Activated T-cell treated with anti-CD3 and anti-CD28 coated beads, Interleukin-2, amount 50 U/mL, for 4 hours (primary cell): ENCODE measurements around the gene SETBP1. TPM values are rescaled to one million over a fixed set of nuclear protein-coding genes. Genes with fewer than 3 reads are reported as not detected.
A peak's percentile ranks its signal among the peaks of the same experiment; 100 is the strongest.

ENCODE experiments used
- ATAC-seq, 2 donors: fragments of 200-7000 bp; cut with Tn5 transposase; one replicate each; pipeline ENCODE4 v1.10.0; 2021
- DNase-seq: peaks from one replicate; pipeline ENCODE4 v3.0.0-alpha.2; 2020
- H3K27me3 Mint-ChIP-seq: one replicate; pipeline ENCODE4 v1.8.0; 2021; ENCODE audit warnings: low read depth, mixed read lengths
- H3K36me3 Mint-ChIP-seq: one replicate; pipeline ENCODE4 v1.8.0; 2022; ENCODE audit warnings: mixed read lengths; ENCODE audit not compliant: insufficient read depth
- H3K4me1 Mint-ChIP-seq: one replicate; pipeline ENCODE4 v1.8.0; 2021; ENCODE audit warnings: low read depth, mixed read lengths
- H3K4me3 Mint-ChIP-seq: one replicate; pipeline ENCODE4 v1.8.0; 2021; ENCODE audit warnings: mild to moderate bottlenecking, moderate library complexity, mixed read lengths
- H3K9me3 Mint-ChIP-seq: one replicate; pipeline ENCODE4 v1.8.0; 2021; ENCODE audit warnings: mixed read lengths
- total RNA-seq, 3 donors: library from RNA; stranded (reverse); gene quantifications; one replicate each; pipeline ENCODE4 v1.2.1, GENCODE V29; 2021

The SETBP1 gene
- total RNA-seq, 3 donors from 2014 or later: 6.2 to 9.2 (median 7.6) TPM

DNA sequence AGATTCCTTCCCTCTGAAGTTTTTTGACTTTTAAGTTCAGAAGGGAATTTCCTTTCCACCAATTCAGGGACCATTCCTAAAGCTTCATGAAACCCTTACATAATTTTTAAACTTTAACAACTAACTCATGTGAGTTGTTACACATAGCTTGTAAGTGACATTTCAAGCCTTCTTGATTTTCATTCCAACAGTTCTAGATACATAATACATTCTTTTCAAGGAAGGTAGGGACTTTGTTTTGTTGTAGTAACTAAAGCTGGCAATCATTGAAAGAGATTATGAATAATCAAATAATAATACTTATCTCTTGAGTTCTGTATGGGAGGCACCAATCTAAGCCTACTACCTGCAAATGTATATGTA lies 45.4 kb downstream of the SETBP1 start:
- H3K4me3 Mint-ChIP-seq: peak overlapping the region; percentile 43
- no peaks in the 10 kb centered on the region for H3K9me3 Mint-ChIP-seq
- no peaks in the 10 kb centered on the region for H3K36me3 Mint-ChIP-seq
- peaks cover 90% of the 10 kb centered on the region for H3K4me1 Mint-ChIP-seq
- DNase-seq: no peak
- no peak for ATAC-seq
- H3K27me3 Mint-ChIP-seq: no peaks in the 10 kb centered on the region

DNA sequence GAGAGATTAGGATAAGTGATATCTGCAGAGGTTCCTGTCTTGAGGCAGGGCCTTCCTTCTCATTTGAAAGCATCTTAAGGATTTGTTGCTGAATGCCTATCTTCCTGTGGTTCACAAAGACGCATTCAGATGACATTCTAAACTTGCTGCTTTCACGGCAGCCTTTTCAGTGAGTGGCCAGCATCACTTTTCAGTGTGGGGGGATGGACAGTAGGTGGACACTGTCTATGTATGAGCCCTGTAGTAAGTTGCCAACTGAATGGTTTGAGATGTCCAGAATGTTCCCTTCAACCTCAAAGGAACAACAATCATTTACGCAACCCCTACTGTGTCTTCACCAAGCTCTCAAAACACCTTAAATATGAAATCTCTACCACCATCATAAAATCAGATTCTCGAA lies 46.6 kb downstream of the SETBP1 start:
- Mint-ChIP-seq H3K4me1 (peaks cover 93% of the 10 kb centered on the region), H3K4me3 (no peak overlapping the region), H3K36me3 (no peaks in the 10 kb centered on the region), H3K9me3 (no peaks in the 10 kb centered on the region), H3K27me3 (no peaks in the 10 kb centered on the region)
- no peak for DNase-seq
- ATAC-seq: no peak

DNA sequence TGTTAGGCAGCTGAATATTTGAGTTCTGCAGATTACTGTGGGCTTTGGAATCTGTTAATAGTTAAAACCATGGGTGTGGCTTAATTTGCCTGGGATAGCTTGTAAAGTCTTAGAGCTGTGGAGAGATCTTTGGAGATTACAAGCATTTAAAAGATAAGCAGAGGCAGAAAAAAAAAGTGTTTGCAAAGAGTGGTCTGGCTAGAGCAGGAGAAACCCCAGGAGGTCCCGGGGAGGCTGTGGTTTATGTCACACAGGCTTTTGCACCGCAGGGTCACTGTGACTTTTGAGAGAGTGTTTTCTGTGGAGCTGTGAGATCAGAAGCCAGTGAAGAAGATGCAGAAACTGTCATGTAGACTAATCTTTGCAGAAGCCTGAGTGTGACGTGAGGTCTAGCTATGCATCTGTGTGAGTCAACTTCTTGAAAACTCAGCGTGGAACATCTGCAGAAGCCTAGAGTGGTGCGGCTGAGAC lies 49.0 kb downstream of the SETBP1 start:
- H3K4me3 Mint-ChIP-seq: no peak overlapping the region
- DNase-seq: peak; percentile 13
- no peaks in the 10 kb centered on the region for H3K27me3 Mint-ChIP-seq
- H3K4me1 Mint-ChIP-seq: peaks cover 86% of the 10 kb centered on the region
- no peaks in the 10 kb centered on the region for H3K9me3 Mint-ChIP-seq
- ATAC-seq: peak; percentile 63 to 67
- no peaks in the 10 kb centered on the region for H3K36me3 Mint-ChIP-seq

DNA sequence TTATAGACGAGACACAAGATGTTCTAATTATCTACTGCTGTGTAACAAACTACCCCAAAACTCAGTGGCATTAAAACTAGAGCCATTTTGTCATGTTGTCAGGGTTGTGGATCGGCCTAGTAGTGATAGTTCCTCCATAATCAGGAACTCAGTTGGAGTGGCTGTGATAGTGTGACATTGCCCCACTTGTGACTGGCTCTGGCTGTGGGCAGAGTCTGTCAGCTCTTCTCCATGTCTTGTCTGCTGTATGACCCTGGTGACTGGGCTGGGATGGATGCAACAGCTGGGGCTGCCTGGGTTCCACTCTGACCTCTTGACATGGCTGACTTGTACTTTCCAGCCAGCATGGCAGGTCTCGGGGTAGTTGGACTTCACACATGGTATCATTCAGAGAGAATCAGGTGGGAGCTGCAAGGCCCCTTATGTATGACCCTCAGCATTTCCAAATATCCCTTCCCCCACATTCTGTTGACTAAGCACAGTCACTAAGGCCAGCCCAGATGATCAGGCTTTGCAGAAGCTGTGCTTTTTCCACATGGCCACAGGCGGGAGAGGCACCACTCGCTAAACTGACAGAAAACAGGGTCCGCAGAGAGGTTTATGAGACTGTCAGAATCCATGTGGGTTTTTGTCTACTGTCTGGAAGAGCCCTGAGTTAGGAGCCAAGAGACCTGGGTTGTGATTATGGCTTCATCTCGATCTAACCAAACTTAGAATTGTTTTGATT lies 50.3 kb downstream of the SETBP1 start:
- H3K4me3 Mint-ChIP-seq: no peak overlapping the region
- DNase-seq (no peak), ATAC-seq (no peak)
- H3K36me3 Mint-ChIP-seq: no peaks in the 10 kb centered on the region
- H3K27me3 Mint-ChIP-seq: no peaks in the 10 kb centered on the region
- peaks cover 73% of the 10 kb centered on the region for H3K4me1 Mint-ChIP-seq
- H3K9me3 Mint-ChIP-seq: no peaks in the 10 kb centered on the region

DNA sequence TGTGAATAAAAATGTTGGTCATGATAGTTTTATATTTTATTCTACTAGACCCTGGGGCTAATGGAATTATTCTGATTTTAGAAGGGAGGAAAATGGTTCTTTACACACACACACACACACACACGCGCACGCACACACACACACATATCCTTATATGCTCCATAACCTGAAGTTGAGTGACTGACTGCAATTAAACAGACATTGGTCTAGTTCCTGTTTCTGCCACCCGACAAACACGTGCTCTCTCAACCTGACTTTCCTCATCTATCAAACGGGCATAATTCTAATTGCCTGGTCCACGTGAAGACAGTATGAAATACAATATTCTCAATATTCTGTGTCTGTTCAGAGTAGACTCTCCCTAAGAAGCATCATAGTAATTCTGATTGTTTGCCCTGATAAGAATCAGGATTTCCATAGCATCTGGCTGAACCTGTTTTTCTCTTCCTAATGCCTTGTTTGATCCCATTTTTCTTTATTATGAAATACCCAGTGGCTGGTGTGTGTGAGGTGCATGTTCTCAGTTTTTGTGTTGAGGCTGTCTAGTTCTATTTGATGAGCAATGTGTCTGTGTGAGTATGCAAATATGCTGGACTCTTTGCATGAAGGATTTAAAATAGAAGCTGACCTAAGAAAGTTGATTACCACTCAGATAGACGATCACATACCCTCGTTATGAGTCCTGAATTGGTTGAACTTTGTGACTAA lies 51.0 kb downstream of the SETBP1 start:
- peaks cover 65% of the 10 kb centered on the region for H3K4me1 Mint-ChIP-seq
- H3K4me3 Mint-ChIP-seq: no peak overlapping the region
- H3K9me3 Mint-ChIP-seq: no peaks in the 10 kb centered on the region
- no peak for DNase-seq
- H3K27me3 Mint-ChIP-seq: no peaks in the 10 kb centered on the region
- no peak for ATAC-seq
- H3K36me3 Mint-ChIP-seq: no peaks in the 10 kb centered on the region

DNA sequence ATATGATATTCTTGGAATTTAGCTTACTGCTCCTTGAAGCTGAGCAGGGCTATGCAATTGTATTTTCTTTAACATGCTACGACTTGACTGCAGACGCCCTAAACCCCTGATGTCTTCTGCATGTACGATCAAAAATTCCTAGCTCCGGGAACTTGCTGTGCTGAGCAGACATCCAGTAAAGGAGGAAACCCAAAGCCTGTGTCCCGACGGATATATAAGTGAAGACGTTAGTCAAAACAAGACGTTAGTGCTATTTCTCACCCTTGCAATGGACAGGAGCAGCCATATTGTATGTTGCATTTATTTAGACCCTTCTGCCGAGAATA lies 51.5 kb downstream of the SETBP1 start:
- Mint-ChIP-seq H3K4me3 (no peak overlapping the region), H3K36me3 (no peaks in the 10 kb centered on the region), H3K27me3 (no peaks in the 10 kb centered on the region), H3K4me1 (peaks cover 60% of the 10 kb centered on the region), H3K9me3 (no peaks in the 10 kb centered on the region)
- no peak for DNase-seq
- no peak for ATAC-seq

DNA sequence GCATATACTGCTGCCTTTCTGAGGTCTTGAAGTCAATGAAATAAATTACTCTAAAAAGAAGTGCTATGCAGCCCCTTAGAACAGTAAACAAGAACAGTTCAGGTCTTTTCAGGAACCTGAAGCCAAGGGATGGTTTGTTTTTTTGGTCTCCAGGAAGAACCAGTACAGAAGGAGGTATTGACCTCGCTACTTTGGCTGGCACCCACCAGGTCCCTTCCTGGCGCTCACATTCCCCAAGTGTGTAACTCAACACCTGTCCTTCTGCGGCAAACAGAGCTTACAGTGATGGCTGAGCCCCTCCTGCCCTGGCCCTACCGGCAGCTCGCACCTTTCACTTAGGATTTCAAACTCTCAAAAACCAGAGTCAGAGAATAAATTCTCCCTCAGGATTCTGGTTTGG lies 51.9 kb downstream of the SETBP1 start:
- Mint-ChIP-seq H3K27me3 (no peaks in the 10 kb centered on the region), H3K9me3 (no peaks in the 10 kb centered on the region), H3K4me1 (peaks cover 56% of the 10 kb centered on the region), H3K36me3 (no peaks in the 10 kb centered on the region), H3K4me3 (no peak overlapping the region)
- ATAC-seq (no peak), DNase-seq (no peak)

DNA sequence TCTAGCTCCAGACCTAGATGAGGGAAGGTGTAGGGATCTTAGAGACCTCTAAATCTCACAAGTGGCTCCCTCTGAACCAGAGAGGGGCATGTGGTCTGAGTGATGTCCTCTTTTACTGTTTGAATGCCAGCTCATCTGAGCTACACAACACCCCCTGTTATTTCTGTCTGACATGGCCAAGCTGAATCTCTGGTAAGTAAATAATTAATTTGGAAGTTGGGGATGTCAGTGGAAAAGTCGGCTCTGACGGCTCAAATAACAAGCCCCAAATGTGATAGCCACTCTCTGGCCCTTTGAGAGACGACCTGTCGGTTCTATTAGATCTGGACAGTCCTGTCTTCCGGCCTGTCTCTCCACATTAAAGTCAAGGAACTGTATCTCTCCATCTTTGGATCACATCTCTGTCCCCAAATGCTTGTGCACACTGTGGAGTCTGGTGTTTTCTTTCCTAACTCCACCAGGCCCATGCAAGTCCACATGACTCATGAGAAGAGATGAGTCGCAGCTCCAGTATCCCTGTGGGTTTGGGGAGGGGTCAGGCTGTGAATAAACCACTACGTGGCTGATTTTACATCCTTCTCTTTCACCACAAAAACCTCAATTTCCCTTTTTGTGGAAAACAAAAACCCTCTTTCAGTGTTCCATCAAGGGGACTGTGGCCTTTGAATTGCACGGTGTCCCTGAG lies 52.5 kb downstream of the SETBP1 start:
- peaks cover 52% of the 10 kb centered on the region for H3K4me1 Mint-ChIP-seq
- H3K4me3 Mint-ChIP-seq: no peak overlapping the region

DNA sequence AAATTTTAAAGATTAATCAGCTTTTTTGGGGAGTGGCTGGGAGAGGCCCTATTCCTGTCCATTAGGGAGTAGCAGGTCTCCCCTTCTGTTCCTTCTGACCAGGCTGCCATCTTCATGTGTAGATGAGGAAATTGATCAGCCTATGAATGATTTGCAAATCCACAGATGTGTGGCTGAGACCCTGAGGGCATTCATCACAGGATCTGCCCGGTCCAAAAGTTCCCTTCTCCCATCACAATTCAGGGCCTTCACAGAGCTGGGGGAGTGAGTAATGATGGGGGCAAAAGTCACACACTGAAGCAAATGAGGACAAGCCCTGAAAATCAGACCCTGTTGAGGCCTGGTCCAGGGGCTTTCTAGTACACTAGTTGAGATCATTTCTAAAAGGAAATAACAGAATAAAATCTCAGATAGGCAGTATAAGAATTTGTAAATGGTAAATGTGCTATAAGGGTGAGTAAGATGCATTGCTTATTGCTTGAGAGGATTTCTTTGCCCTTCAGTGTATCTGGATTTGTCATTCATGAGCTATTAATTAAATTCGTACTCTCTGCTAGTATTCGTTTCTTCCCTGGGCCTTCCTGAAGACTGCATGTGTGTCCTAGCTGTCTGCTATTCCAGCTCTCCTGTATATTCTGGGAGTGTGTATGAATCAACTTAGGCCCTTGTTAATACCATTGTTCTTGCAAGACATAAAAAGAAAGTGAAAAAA lies 53.2 kb downstream of the SETBP1 start:
- DNase-seq (no peak), ATAC-seq (no peak)
- Mint-ChIP-seq H3K27me3 (no peaks in the 10 kb centered on the region), H3K4me1 (peaks cover 46% of the 10 kb centered on the region), H3K36me3 (no peaks in the 10 kb centered on the region), H3K4me3 (no peak overlapping the region), H3K9me3 (no peaks in the 10 kb centered on the region)

More for the DNA sequence above, 52.5 kb downstream of the SETBP1 start:
- DNase-seq: no peak
- H3K36me3 Mint-ChIP-seq: no peaks in the 10 kb centered on the region
- peak; percentile 56 to 64 for ATAC-seq
- H3K9me3 Mint-ChIP-seq: no peaks in the 10 kb centered on the region
- no peaks in the 10 kb centered on the region for H3K27me3 Mint-ChIP-seq

DNA sequence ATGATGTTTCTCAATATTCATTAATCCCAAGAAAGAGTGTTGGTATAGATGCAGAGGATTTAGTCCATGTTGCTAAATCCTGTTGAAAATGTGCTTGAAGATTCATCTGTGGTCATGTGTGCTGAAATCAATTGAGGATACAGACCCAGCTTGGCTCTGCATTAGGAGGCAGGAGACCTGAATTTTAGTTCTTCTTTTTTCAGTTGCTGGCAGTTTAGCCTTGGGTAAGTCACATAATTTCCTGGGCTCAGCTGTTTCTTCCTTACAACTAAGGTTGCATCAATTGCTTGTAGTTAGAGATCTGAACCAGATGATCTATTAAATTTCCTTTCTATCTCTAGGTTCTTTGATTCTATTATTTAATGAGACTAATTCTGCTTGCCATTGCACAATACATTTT lies 54.4 kb downstream of the SETBP1 start:
- H3K9me3 Mint-ChIP-seq: no peaks in the 10 kb centered on the region
- no peak overlapping the region for H3K4me3 Mint-ChIP-seq
- no peaks in the 10 kb centered on the region for H3K36me3 Mint-ChIP-seq
- DNase-seq (no peak), ATAC-seq (no peak)
- no peaks in the 10 kb centered on the region for H3K27me3 Mint-ChIP-seq
- H3K4me1 Mint-ChIP-seq: peaks cover 35% of the 10 kb centered on the region

DNA sequence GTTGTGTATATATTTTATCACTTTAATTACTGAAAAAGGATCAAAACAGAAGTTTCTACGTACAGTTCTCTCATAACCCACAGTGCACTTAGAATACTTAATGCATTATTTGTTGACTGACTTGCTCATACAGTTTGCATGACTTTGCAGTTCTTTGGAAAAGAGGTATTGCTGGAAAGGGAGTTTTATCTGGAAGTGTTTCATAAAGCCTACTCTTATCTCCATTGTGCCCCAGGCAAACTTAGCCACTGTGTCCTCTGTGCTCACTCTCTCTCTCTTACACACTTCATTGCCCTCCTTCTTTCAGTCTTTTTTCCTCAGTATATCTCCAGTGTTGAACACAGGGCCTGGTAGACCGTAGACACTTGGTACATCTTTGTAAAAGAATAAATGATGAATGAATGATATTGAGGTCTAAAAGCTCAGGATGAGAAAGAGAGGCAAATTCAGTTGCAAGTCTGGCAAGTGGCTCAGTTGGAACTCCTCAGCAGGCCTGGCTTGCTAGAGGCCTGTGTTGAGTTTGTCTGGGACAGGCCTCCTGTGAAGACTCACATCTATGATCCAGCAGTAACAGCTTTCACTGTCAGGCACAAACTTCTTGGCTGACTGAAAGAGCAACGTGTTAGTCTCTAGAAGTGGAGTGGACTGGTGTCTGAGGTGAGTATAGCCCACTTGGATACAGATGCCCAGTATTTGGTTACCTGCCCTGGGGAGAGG lies 56.1 kb downstream of the SETBP1 start:
- DNase-seq (no peak), ATAC-seq (no peak)
- Mint-ChIP-seq H3K9me3 (no peaks in the 10 kb centered on the region), H3K4me3 (no peak overlapping the region), H3K27me3 (peaks cover 3% of the 10 kb centered on the region), H3K36me3 (no peaks in the 10 kb centered on the region), H3K4me1 (peaks cover 19% of the 10 kb centered on the region)

DNA sequence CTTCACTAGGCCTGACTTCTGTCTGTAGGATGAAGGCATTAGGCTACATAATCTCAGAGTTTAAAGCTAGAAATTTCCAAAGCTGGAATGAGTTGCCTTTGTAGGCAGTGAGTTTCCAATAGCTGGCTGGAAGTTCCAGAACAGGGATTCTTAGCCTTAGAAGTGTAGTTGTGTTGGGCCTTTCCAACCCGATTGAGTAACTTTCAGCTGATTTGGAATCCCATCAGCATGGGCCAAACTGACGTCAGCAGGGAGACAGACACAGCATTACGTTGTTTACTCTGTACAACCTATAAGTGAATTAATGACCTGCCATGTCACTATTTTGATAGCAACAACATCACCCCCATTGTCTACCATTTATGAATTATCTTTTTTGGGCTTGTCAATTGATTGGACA lies 56.9 kb downstream of the SETBP1 start:
- H3K27me3 Mint-ChIP-seq: peaks cover 4% of the 10 kb centered on the region
- H3K9me3 Mint-ChIP-seq: no peaks in the 10 kb centered on the region
- ATAC-seq: no peak

DNA sequence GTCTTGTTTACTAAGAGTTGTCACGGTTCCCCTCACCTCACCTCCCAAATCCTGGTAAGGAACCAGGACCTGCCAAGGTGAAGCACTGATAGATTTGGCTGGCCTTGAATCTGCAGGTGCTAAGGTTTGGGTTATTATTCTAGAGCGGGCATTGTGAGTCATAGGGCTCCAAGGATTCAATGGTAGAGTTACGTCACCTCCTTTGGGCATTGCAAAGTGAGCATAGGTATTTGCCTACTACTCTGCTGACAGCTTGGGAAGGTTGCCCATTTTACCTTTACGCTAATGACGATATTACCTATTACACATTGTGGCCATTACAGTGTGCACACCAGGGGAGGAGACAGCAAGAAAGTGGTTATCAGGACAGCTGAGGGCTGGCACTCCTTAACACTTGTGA lies 59.3 kb downstream of the SETBP1 start:
- peaks cover 4% of the 10 kb centered on the region for H3K27me3 Mint-ChIP-seq
- DNase-seq: no peak
- no peaks in the 10 kb centered on the region for H3K4me1 Mint-ChIP-seq
- ATAC-seq: no peak
- no peak overlapping the region for H3K4me3 Mint-ChIP-seq
- H3K36me3 Mint-ChIP-seq: no peaks in the 10 kb centered on the region
- no peaks in the 10 kb centered on the region for H3K9me3 Mint-ChIP-seq

More for the DNA sequence above, 56.9 kb downstream of the SETBP1 start:
- no peaks in the 10 kb centered on the region for H3K36me3 Mint-ChIP-seq
- H3K4me3 Mint-ChIP-seq: no peak overlapping the region
- DNase-seq: no peak
- H3K4me1 Mint-ChIP-seq: peaks cover 11% of the 10 kb centered on the region

DNA sequence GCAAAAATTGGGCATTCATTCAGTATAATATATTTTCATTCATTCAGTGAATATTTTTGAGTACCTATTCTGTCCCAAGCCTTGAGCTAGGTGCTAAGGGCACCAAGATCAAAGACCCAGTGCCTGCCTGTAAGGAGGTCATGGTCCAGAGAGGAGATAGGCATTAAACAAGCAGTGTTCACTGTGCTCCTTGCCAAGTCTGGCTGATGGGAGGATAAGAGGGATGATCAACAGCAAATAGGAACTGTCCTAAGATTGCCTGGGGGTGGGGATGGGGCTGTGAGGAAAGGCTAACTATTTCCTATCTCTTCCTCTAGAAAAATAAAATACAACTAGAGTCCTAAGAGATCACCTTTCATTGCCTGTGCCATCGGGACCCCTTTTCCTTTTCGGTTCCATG lies 60.4 kb downstream of the SETBP1 start:
- ATAC-seq: no peak
- no peaks in the 10 kb centered on the region for H3K9me3 Mint-ChIP-seq
- peaks cover 4% of the 10 kb centered on the region for H3K27me3 Mint-ChIP-seq
- DNase-seq: no peak
- H3K36me3 Mint-ChIP-seq: no peaks in the 10 kb centered on the region
- no peak overlapping the region for H3K4me3 Mint-ChIP-seq
- no peaks in the 10 kb centered on the region for H3K4me1 Mint-ChIP-seq
